ENCODE measurements around the gene TPRN.

The TPRN gene

GRCh38 chr9:137227054-137227852, 26.7 kb upstream of the TPRN start, which contains the start of gene RNF224:
TSS of gene RNF224 (plus strand) at chr9:137227502. CDS start at chr9:137228336, 834 bp downstream.
- in situ Hi-C loops (cut with HindIII; ENCODE audit: low pct_ligation_motif_present, low pct_unique_long_range_greater_than_20kb, low sequenced_read_pairs) = no loop called here
- DNase-seq = peak; percentile 76

- in situ Hi-C loops (cut with HindIII; ENCODE audit: low pct_ligation_motif_present, low pct_unique_long_range_greater_than_20kb, low sequenced_read_pairs) = no loop called here
- no peak for DNase-seq
Measured at GRCh38 chr9:137226338-137227053, 26.0 kb upstream of the TPRN start.

GRCh38 chr9:137225699-137226331, 25.3 kb upstream of the TPRN start:
- DNase-seq = no peak
- in situ Hi-C loops (cut with HindIII; ENCODE audit: low pct_ligation_motif_present, low pct_unique_long_range_greater_than_20kb, low sequenced_read_pairs) = no loop called here

GRCh38 chr9:137224830-137225694, 24.5 kb upstream of the TPRN start, which contains the start of gene CYSRT1:
TSS of gene CYSRT1 (plus strand) at chr9:137225174. CDS start at chr9:137225622, 448 bp downstream.
- DNase-seq = no peak
- in situ Hi-C loops (cut with HindIII; ENCODE audit: low pct_ligation_motif_present, low pct_unique_long_range_greater_than_20kb, low sequenced_read_pairs) = no loop called here

GRCh38 chr9:137223078-137223970, 22.8 kb upstream of the TPRN start:
- in situ Hi-C loops (cut with HindIII; ENCODE audit: low pct_ligation_motif_present, low pct_unique_long_range_greater_than_20kb, low sequenced_read_pairs) = no loop called here
- DNase-seq = peak; percentile 96

- in situ Hi-C loops (cut with HindIII; ENCODE audit: low pct_ligation_motif_present, low pct_unique_long_range_greater_than_20kb, low sequenced_read_pairs) = no loop called here
- peak; percentile 24 for DNase-seq
Measured at GRCh38 chr9:137222190-137223077, 21.9 kb upstream of the TPRN start, which contains the start of gene RNF208. TSS of gene RNF208 (minus strand) at chr9:137222240. CDS start at chr9:137221212, 1,028 bp downstream.

- in situ Hi-C loops (cut with HindIII; ENCODE audit: low pct_ligation_motif_present, low pct_unique_long_range_greater_than_20kb, low sequenced_read_pairs) = no loop called here
Measured at GRCh38 chr9:137221506-137222111, 21.1 kb upstream of the TPRN start.

GRCh38 chr9:137221095-137221505, 20.6 kb upstream of the TPRN start:
- DNase-seq = no peak
- in situ Hi-C loops (cut with HindIII; ENCODE audit: low pct_ligation_motif_present, low pct_unique_long_range_greater_than_20kb, low sequenced_read_pairs) = no loop called here

More at GRCh38 chr9:137221506-137222111, 21.1 kb upstream of the TPRN start:
- DNase-seq = no peak

GRCh38 chr9:137220317-137221094, 20.0 kb upstream of the TPRN start:
- no peak for DNase-seq
- in situ Hi-C loops (cut with HindIII; ENCODE audit: low pct_ligation_motif_present, low pct_unique_long_range_greater_than_20kb, low sequenced_read_pairs) = no loop called here

- no peak for DNase-seq
- in situ Hi-C loops (cut with HindIII; ENCODE audit: low pct_ligation_motif_present, low pct_unique_long_range_greater_than_20kb, low sequenced_read_pairs) = no loop called here
Measured at GRCh38 chr9:137219757-137220316, 19.3 kb upstream of the TPRN start.

GRCh38 chr9:137218754-137219271, 18.3 kb upstream of the TPRN start:
- in situ Hi-C loops (cut with HindIII; ENCODE audit: low pct_ligation_motif_present, low pct_unique_long_range_greater_than_20kb, low sequenced_read_pairs) = no loop called here
- peak; percentile 41 for DNase-seq

- in situ Hi-C loops (cut with HindIII; ENCODE audit: low pct_ligation_motif_present, low pct_unique_long_range_greater_than_20kb, low sequenced_read_pairs) = no loop called here
- no peak for DNase-seq
Measured at GRCh38 chr9:137218212-137218753, 17.7 kb upstream of the TPRN start.

- peak; percentile 75 for DNase-seq
- in situ Hi-C loops (cut with HindIII; ENCODE audit: low pct_ligation_motif_present, low pct_unique_long_range_greater_than_20kb, low sequenced_read_pairs) = no loop called here
Measured at GRCh38 chr9:137217276-137218211, 17.0 kb upstream of the TPRN start.
